B cell (primary cell): ENCODE data around the gene ZNF516. TPM values are rescaled to one million over a fixed set of nuclear protein-coding genes. Genes with fewer than 3 reads are reported as not detected.
A peak's percentile ranks its signal among the peaks of the same experiment; 100 is the strongest.

ENCODE experiments used
- ATAC-seq: fragments of 200-7000 bp; cut with Tn5 transposase; one replicate; pipeline ENCODE4 v1.10.0; 2021; ENCODE audit warnings: low read depth, mild to moderate bottlenecking, moderate number of reproducible peaks, moderate library complexity
- CTCF ChIA-PET: fragments of 350-600 bp; sonication (Branson Sonifier 250); formaldehyde crosslinking; loops from one replicate; lab custom pipeline; 2021; ENCODE audit warnings: antibody characterized with exemption, inconsistent platforms; lab: Charles Lee
- POLR2A ChIA-PET: fragments of 350-600 bp; sonication (Branson Sonifier 250); formaldehyde crosslinking; loops from one replicate; lab custom pipeline; 2021; ENCODE audit warnings: antibody characterized with exemption; lab: Charles Lee
- DNase-seq: peaks from one replicate; pipeline ENCODE4 v3.0.0; 2013
- H2AFZ ChIP-seq: 2 replicates; pipeline ENCODE4 v1.6.1; 2012; ENCODE audit warnings: mild to moderate bottlenecking, low read depth, low read length; ENCODE audit not compliant: insufficient read depth, poor library complexity, severe bottlenecking
- H3K27ac ChIP-seq, 2 donors: 1 replicate in 1 of 2; 2 replicates in 1 of 2; pipeline ENCODE4 v1.5.1; 2012 to 2013; ENCODE audit warnings: low read length in 2 of 2, mild to moderate bottlenecking in 2 of 2, moderate library complexity in 1 of 2
- H3K27me3 ChIP-seq, 4 experiments: fragments of 200-600 bp in 1 of 4; sonication (generic) in 1 of 4; replicated peaks in 1 of 4; 1 replicate in 2 of 4; 2 replicates in 2 of 4; pipeline versions ENCODE4 v1.6.1 to v1.7.0; 2013 to 2016; ENCODE audit warnings: low read length in 3 of 4, mild to moderate bottlenecking in 2 of 4, mixed read lengths in 1 of 4, moderate library complexity in 1 of 4; ENCODE audit not compliant: insufficient read depth in 4 of 4, control insufficient read depth in 3 of 4; ENCODE audit errors: control extremely low read depth in 1 of 4
- H3K36me3 ChIP-seq, 2 experiments: replicated peaks in 1 of 2; 1 replicate in 1 of 2; 2 replicates in 1 of 2; pipeline versions ENCODE4 v1.6.1 to v1.7.1; 2013; ENCODE audit warnings: low read length in 1 of 2; ENCODE audit not compliant: insufficient read depth in 2 of 2, control insufficient read depth in 1 of 2; ENCODE audit errors: control extremely low read depth in 1 of 2, extremely low read depth in 1 of 2
- H3K4me1 ChIP-seq, 2 donors: fragments of 200-600 bp in 1 of 2; sonication (generic) in 1 of 2; 1 replicate in 1 of 2; 2 replicates in 1 of 2; pipeline versions ENCODE4 v1.5.1 to v1.6.1; 2013 to 2017; ENCODE audit warnings: low read length in 2 of 2; ENCODE audit not compliant: control insufficient read depth in 2 of 2, insufficient read depth in 2 of 2
- H3K4me2 ChIP-seq: replicated peaks from 2 replicates; pipeline ENCODE3; 2012; ENCODE audit warnings: mild to moderate bottlenecking, low read depth, low read length; ENCODE audit not compliant: poor library complexity, severe bottlenecking
- H3K4me3 ChIP-seq, 5 experiments: fragments of 200-600 bp in 1 of 5; sonication (generic) in 1 of 5; 1 replicate in 3 of 5; 2 replicates in 2 of 5; pipeline versions ENCODE4 v1.5.1 to v1.7.0; 2011 to 2016; ENCODE audit warnings: low read length in 4 of 5, mild to moderate bottlenecking in 4 of 5, low read depth in 2 of 5, control low read depth in 1 of 5, moderate library complexity in 1 of 5; ENCODE audit not compliant: insufficient read depth in 1 of 5; ENCODE audit errors: control extremely low read depth in 1 of 5, extremely low read depth in 1 of 5
- H3K79me2 ChIP-seq: fragments of 200-600 bp; sonication (generic); one replicate; pipeline ENCODE4 v1.6.0; 2016; ENCODE audit warnings: low read length; ENCODE audit not compliant: control insufficient read depth, insufficient read depth
- H3K9ac ChIP-seq: fragments of 200-600 bp; sonication (generic); 2 replicates; pipeline ENCODE4 v1.6.1; 2017; ENCODE audit warnings: mild to moderate bottlenecking, low read length, moderate library complexity
- H3K9me3 ChIP-seq, 3 donors: one replicate each; pipeline versions ENCODE4 v1.6.1 to v1.7.1; 2013; ENCODE audit warnings: low read length in 2 of 3; ENCODE audit not compliant: control insufficient read depth in 2 of 3, insufficient read depth in 1 of 3; ENCODE audit errors: control extremely low read depth in 1 of 3
- H4K20me1 ChIP-seq: 2 replicates; pipeline ENCODE4 v1.6.0; 2012; ENCODE audit warnings: mild to moderate bottlenecking, low read length; ENCODE audit not compliant: insufficient read depth, control insufficient read depth, poor library complexity, severe bottlenecking
- H3K27ac Mint-ChIP-seq: one replicate; pipeline ENCODE4 v1.8.0; 2021; ENCODE audit warnings: mixed read lengths
- H3K27me3 Mint-ChIP-seq: one replicate; pipeline ENCODE4 v1.8.0; 2021; ENCODE audit warnings: mixed read lengths
- H3K4me1 Mint-ChIP-seq: one replicate; pipeline ENCODE4 v1.8.0; 2021; ENCODE audit warnings: mixed read lengths
- H3K4me3 Mint-ChIP-seq: one replicate; pipeline ENCODE4 v1.8.0; 2021; ENCODE audit warnings: mixed read lengths
- H3K9me3 Mint-ChIP-seq: one replicate; pipeline ENCODE4 v1.8.0; 2022; ENCODE audit warnings: mixed read lengths; ENCODE audit not compliant: insufficient read depth
- EZH2 ChIP-seq: IDR thresholded peaks from 2 replicates; pipeline ENCODE4 v1.6.1; 2012; ENCODE audit warnings: borderline replicate concordance, low read depth, mild to moderate bottlenecking, moderate library complexity, low read length; ENCODE audit not compliant: insufficient read depth, poor library complexity, severe bottlenecking
- WGBS: methylation state at CpG from one replicate; pipeline ENCODE4 v1.1.5; 2013; ENCODE audit warnings: missing lambda C conversion rate; ENCODE audit not compliant: insufficient coverage; 5-methylcytosine and 5-hydroxymethylcytosine counted together
- intact Hi-C: fragments of 100-400 bp; cut with micrococcal nuclease; formaldehyde crosslinking; loops from one replicate; pipeline ENCODE4 v1.10.0; 2022
- polyA plus RNA-seq: library from polyadenylated mRNA; depleted of rRNA; stranded (reverse); fragments of >200 nt; gene quantifications from 2 replicates; pipeline ENCODE4 v1.2.3, GENCODE V29; 2012
- total RNA-seq, 2 donors: library from RNA; stranded (reverse); fragments of 120-200 nt in 1 of 2; gene quantifications; 1 replicate in 1 of 2; 2 replicates in 1 of 2; pipeline versions ENCODE4 v1.2.3 to v1.2.4, GENCODE V29; 2013 to 2022
- TF ChIP-seq, protein P1 (sequence below): fragments of 200-600 bp; IDR thresholded peaks from one replicate; pipeline ENCODE4 v1.8.0; 2022; ENCODE audit warnings: antibody characterized with exemption, mild to moderate bottlenecking

ZNF516 gene
- total and polyA plus RNA-seq, 2 donors (not counting 1 experiment from before 2014, with no cell fraction given): 6.7 to 27.1 TPM

DNA sequence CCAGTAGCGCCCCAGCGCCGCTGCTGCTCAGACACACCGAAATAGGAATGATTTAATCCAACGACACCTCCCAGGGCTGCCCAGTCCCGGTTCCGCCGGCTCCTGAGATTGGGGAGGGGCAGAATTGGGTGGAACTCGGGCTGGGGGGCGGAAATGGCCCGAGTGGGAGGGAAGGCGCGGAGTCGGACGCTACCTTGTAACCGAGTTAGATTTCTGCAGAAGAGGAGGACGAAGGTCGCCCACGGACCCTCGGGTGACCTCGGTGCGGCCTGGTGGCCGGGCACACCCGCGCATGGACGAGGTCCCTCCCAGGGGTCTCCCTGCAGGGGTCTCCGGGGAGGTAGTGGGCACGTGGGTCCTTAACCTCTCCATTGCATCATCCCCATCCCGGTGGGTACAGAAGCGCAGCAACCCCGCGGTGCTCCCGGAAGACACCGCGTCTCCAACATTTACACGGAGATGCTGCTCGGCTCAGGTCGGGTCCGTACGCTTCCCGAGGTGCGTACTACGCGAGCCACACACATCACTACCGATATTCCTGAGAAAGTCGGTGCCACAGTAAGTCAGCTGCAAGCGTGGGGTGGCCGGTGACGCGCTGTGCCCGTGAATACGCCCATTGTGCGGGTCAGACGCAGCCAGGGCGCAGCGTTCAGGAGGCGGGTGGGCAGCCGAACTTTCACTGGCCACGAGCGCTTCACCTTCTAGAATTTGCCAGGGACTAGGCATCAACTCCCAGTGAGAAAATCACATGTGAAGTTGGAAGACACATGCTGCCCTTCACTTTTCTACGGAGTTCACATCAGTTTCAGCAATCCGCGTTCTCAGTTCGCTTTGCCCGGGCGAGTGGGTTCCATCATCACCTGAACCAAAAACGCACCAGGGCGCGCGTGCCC lies 3.0 kb downstream of the ZNF516 start:
- Histone ChIP-seq H3K4me1 (peaks cover 18 to 39% of the 10 kb centered on the region in 2 donors), H3K4me3 (peak overlapping the region; percentile 62 to 97 (median 77)), H3K79me2 (peaks cover 40% of the 10 kb centered on the region), H3K27ac (peak overlapping the region; percentile 67 to 69), H3K27me3 (peaks cover 0 to 10% (median 3%) of the 10 kb centered on the region in 4 experiments), H3K9me3 (peaks cover 0 to 7% (median 0%) of the 10 kb centered on the region in 3 donors), H3K36me3 (peaks cover 0 to under 1% of the 10 kb centered on the region in 2 experiments), H3K9ac (peak overlapping the region; percentile 79), H3K4me2 (peak overlapping the region; percentile 96), H4K20me1 (peaks cover 12% of the 10 kb centered on the region), H2AFZ (peak overlapping the region; percentile 70)
- Mint-ChIP-seq H3K27ac (peak overlapping the region; percentile 94), H3K4me1 (peaks cover 54% of the 10 kb centered on the region), H3K4me3 (peak overlapping the region; percentile 95), H3K27me3 (peaks cover 20% of the 10 kb centered on the region), H3K9me3 (no peaks in the 10 kb centered on the region)
- intact Hi-C loops: loop anchor here (1.0 to 10.0 kb wide), 6 partner anchors 8 to 1893 kb away; partner anchors contain the start of genes TSHZ1 and ZNF236
- WGBS: under 1% methylated on average over 68 of the region's 70 CpGs
- ChIA-PET POLR2A (no interaction called here), CTCF (no interaction called here)
- TF ChIP-seq, protein P1, sequence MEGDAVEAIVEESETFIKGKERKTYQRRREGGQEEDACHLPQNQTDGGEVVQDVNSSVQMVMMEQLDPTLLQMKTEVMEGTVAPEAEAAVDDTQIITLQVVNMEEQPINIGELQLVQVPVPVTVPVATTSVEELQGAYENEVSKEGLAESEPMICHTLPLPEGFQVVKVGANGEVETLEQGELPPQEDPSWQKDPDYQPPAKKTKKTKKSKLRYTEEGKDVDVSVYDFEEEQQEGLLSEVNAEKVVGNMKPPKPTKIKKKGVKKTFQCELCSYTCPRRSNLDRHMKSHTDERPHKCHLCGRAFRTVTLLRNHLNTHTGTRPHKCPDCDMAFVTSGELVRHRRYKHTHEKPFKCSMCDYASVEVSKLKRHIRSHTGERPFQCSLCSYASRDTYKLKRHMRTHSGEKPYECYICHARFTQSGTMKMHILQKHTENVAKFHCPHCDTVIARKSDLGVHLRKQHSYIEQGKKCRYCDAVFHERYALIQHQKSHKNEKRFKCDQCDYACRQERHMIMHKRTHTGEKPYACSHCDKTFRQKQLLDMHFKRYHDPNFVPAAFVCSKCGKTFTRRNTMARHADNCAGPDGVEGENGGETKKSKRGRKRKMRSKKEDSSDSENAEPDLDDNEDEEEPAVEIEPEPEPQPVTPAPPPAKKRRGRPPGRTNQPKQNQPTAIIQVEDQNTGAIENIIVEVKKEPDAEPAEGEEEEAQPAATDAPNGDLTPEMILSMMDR: no peak
- TF ChIP-seq EZH2: no peak
- DNase-seq: no peak
- ATAC-seq: no peak

DNA sequence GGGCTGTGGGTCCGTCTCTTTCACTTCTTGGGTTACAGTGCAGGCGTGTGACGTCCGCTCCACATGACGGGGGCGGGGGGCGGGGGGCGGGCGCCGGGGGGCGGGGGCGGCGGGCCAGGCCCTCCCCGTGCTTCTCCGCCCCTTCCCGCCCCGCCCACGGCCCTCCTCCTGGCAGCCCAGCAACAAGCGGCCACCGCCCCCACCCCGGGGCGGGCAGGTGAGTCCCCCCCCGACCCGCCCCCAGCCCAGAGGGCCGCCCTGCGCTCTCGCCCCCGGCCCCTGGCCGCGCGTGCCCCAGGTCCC lies 3.6 kb downstream of the ZNF516 start:
- Histone ChIP-seq H3K9me3 (peaks cover 0 to 7% (median 0%) of the 10 kb centered on the region in 3 donors), H3K9ac (peak overlapping the region; percentile 79), H3K36me3 (peaks cover 0 to 1% of the 10 kb centered on the region in 2 experiments), H3K27me3 (peaks cover 0 to 10% (median 3%) of the 10 kb centered on the region in 4 experiments), H3K4me2 (peak overlapping the region; percentile 96), H2AFZ (peak overlapping the region; percentile 70), H3K79me2 (peaks cover 46% of the 10 kb centered on the region), H3K27ac (peak overlapping the region; percentile 67 to 69), H3K4me1 (peaks cover 18 to 39% of the 10 kb centered on the region in 2 donors), H3K4me3 (peak overlapping the region in 4 of 5 experiments; percentile 62 to 82 (median 71)), H4K20me1 (peaks cover 14% of the 10 kb centered on the region)
- Mint-ChIP-seq H3K9me3 (no peaks in the 10 kb centered on the region), H3K27ac (peak overlapping the region; percentile 85), H3K4me1 (peaks cover 55% of the 10 kb centered on the region), H3K4me3 (peak overlapping the region; percentile 95), H3K27me3 (peaks cover 18% of the 10 kb centered on the region)
- CTCF ChIA-PET: no interaction called here
- ATAC-seq: peak; percentile 44
- intact Hi-C loops: loop anchor here (5.0 to 10.0 kb wide), 4 partner anchors 331 to 1277 kb away; partner anchors contain the start of genes TSHZ1 and ZNF236
- no peak for TF ChIP-seq EZH2
- TF ChIP-seq, protein P1: no peak
- 0% methylated on average over 17 of the region's 31 CpGs for WGBS
- peak; percentile 78 for DNase-seq
- POLR2A ChIA-PET: no interaction called here
